GM12874 (cell line): ENCODE measurements around the gene IQCH.

ENCODE experiments used
- CTCF ChIP-seq: IDR thresholded peaks from 2 replicates; pipeline ENCODE4 v1.5.1; 2011; ENCODE audit warnings: low read depth, mild to moderate bottlenecking, control low read depth, low read length, moderate library complexity; ENCODE audit not compliant: insufficient read depth

The IQCH gene

GRCh38 chr15:67267951-67268941 is 13.7 kb downstream of the IQCH start:
- TF ChIP-seq CTCF: no peak

- TF ChIP-seq CTCF: no peak
Measured at GRCh38 chr15:67274236-67274635, 19.6 kb downstream of the IQCH start.

- no peak for TF ChIP-seq CTCF
Measured at GRCh38 chr15:67276666-67277065, 22.1 kb downstream of the IQCH start.

GRCh38 chr15:67280217-67280616 is 25.6 kb downstream of the IQCH start:
- TF ChIP-seq CTCF: no peak

- no peak for TF ChIP-seq CTCF
Measured at GRCh38 chr15:67281714-67282113, 27.1 kb downstream of the IQCH start.

- no peak for TF ChIP-seq CTCF
Measured at GRCh38 chr15:67290319-67290718, 35.7 kb downstream of the IQCH start.

GRCh38 chr15:67296188-67296587 is 41.6 kb downstream of the IQCH start:
- no peak for TF ChIP-seq CTCF
